Loucy (cell line): ENCODE results near the gene DROSHA.
"Not testable (repeated sequence)": the region's sequence is repeated elsewhere in the genome, so short reads cannot be mapped to it uniquely, and the experiment has no call there.

Experiments used
- H2AFZ ChIP-seq: fragments of 200-600 bp; sonication (generic); 2 replicates; pipeline ENCODE4 v1.6.0; 2016; ENCODE audit warnings: antibody characterized with exemption, mild to moderate bottlenecking, low read length, moderate library complexity
- H3F3A ChIP-seq: fragments of 200-600 bp; 2 replicates; pipeline ENCODE4 v1.6.0; 2016; ENCODE audit warnings: antibody characterized with exemption, low read depth, mild to moderate bottlenecking
- H3K27me3 ChIP-seq: fragments of 200-600 bp; sonication (generic); 2 replicates; pipeline ENCODE4 v1.6.1; 2014; ENCODE audit warnings: low read length, mild to moderate bottlenecking; ENCODE audit not compliant: insufficient read depth, poor library complexity, severe bottlenecking
- H3K36me3 ChIP-seq: fragments of 200-600 bp; sonication (generic); 2 replicates; pipeline ENCODE4 v1.6.1; 2016; ENCODE audit warnings: low read length; ENCODE audit not compliant: insufficient read depth
- H3K4me1 ChIP-seq: fragments of 200-600 bp; sonication (generic); 2 replicates; pipeline ENCODE4 v1.5.1; 2014; ENCODE audit warnings: low read length, mild to moderate bottlenecking; ENCODE audit not compliant: insufficient read depth, poor library complexity, severe bottlenecking
- H3K4me2 ChIP-seq: fragments of 200-600 bp; sonication (generic); 2 replicates; pipeline ENCODE4 v1.6.0; 2014; ENCODE audit warnings: antibody characterized with exemption, low read length, low read depth, mild to moderate bottlenecking; ENCODE audit not compliant: poor library complexity, severe bottlenecking
- H3K4me3 ChIP-seq: fragments of 200-600 bp; sonication (generic); 2 replicates; pipeline ENCODE4 v1.5.1; 2014; ENCODE audit warnings: low read length, mild to moderate bottlenecking, mixed read lengths; ENCODE audit not compliant: poor library complexity, severe bottlenecking
- H3K79me2 ChIP-seq: fragments of 200-600 bp; sonication (generic); 2 replicates; pipeline ENCODE4 v1.6.1; 2014; ENCODE audit warnings: low read length; ENCODE audit not compliant: insufficient read depth
- H3K9ac ChIP-seq: fragments of 200-600 bp; sonication (generic); 2 replicates; pipeline ENCODE4 v1.6.0; 2014; ENCODE audit warnings: mild to moderate bottlenecking, low read depth, low read length, moderate library complexity; ENCODE audit not compliant: poor library complexity, severe bottlenecking
- H3K9me2 ChIP-seq: fragments of 200-600 bp; sonication (generic); replicated peaks from 2 replicates; pipeline ENCODE4 v1.6.1; 2016; ENCODE audit warnings: low read depth, low read length, mixed read lengths
- H3K9me3 ChIP-seq: fragments of 200-600 bp; sonication (generic); 2 replicates; pipeline ENCODE4 v1.6.1; 2014; ENCODE audit warnings: mild to moderate bottlenecking, antibody characterized with exemption, low read length, low read depth; ENCODE audit not compliant: insufficient read depth
- H4K20me1 ChIP-seq: fragments of 200-600 bp; sonication (generic); 2 replicates; pipeline ENCODE4 v1.6.0; 2014; ENCODE audit warnings: antibody characterized with exemption, low read length, mild to moderate bottlenecking; ENCODE audit not compliant: insufficient read depth, poor library complexity, severe bottlenecking
- EZH2phosphoT487 ChIP-seq: fragments of 200-600 bp; IDR thresholded peaks from 2 replicates; pipeline ENCODE4 v1.6.1; 2018; ENCODE audit warnings: antibody characterized with exemption, mild to moderate bottlenecking, moderate library complexity, borderline replicate concordance
- TF ChIP-seq, protein P1 (sequence below): fragments of 200-600 bp; sonication (generic); conservative IDR thresholded peaks from 2 replicates; pipeline ENCODE4 v1.5.1; 2014; ENCODE audit warnings: mild to moderate bottlenecking, antibody characterized with exemption, low read length

The DROSHA gene

GRCh38 chr5:31364881-31365636 is 166.8 kb downstream of the DROSHA start:
- Histone ChIP-seq H2AFZ (no peak overlapping the region), H3K4me2 (no peak overlapping the region), H3K36me3 (no peaks in the 10 kb centered on the region), H3K4me1 (no peaks in the 10 kb centered on the region), H4K20me1 (no peaks in the 10 kb centered on the region), H3F3A (no peaks in the 10 kb centered on the region), H3K9me3 (no peaks in the 10 kb centered on the region), H3K9me2 (no peaks in the 10 kb centered on the region; the same call in 1 of the 2 replicates), H3K4me3 (no peak overlapping the region), H3K79me2 (no peaks in the 10 kb centered on the region), H3K9ac (no peak overlapping the region), H3K27me3 (no peaks in the 10 kb centered on the region)
- TF ChIP-seq EZH2phosphoT487 = no peak
- TF ChIP-seq, protein P1, sequence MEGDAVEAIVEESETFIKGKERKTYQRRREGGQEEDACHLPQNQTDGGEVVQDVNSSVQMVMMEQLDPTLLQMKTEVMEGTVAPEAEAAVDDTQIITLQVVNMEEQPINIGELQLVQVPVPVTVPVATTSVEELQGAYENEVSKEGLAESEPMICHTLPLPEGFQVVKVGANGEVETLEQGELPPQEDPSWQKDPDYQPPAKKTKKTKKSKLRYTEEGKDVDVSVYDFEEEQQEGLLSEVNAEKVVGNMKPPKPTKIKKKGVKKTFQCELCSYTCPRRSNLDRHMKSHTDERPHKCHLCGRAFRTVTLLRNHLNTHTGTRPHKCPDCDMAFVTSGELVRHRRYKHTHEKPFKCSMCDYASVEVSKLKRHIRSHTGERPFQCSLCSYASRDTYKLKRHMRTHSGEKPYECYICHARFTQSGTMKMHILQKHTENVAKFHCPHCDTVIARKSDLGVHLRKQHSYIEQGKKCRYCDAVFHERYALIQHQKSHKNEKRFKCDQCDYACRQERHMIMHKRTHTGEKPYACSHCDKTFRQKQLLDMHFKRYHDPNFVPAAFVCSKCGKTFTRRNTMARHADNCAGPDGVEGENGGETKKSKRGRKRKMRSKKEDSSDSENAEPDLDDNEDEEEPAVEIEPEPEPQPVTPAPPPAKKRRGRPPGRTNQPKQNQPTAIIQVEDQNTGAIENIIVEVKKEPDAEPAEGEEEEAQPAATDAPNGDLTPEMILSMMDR = no peak

- Histone ChIP-seq H3K9me3 (no peaks in the 10 kb centered on the region), H3F3A (no peaks in the 10 kb centered on the region), H3K36me3 (no peaks in the 10 kb centered on the region), H3K9ac (no peak overlapping the region), H3K79me2 (no peaks in the 10 kb centered on the region), H2AFZ (no peak overlapping the region), H3K9me2 (no peaks in the 10 kb centered on the region; the same call in 1 of the 2 replicates), H3K4me2 (no peak overlapping the region), H3K27me3 (no peaks in the 10 kb centered on the region), H3K4me3 (no peak overlapping the region), H4K20me1 (no peaks in the 10 kb centered on the region), H3K4me1 (no peaks in the 10 kb centered on the region)
- TF ChIP-seq EZH2phosphoT487 = no peak
- TF ChIP-seq, protein P1 = no peak
These were observed 168.8 kb downstream of the DROSHA start for GRCh38 chr5:31362931-31363568.

DNA sequence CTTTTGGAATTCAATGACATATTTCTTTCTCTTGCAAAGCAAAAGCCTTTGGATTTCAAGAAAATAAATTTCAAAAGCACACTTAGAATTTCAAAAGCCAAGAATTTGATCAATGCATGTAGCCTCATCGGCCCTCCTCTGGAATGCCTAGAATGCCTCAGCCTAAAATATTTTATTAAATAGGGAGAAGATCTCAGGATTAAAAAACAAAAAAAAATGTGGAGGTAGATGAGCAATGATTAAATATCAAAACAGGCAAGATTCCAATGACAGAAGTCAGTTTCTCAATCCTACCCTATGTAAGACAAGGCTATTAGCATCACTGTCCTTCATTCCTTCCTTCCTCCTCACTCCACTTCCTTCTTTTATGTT is 169.4 kb downstream of the DROSHA start:
- H3K4me1 ChIP-seq = no peaks in the 10 kb centered on the region
- no peak overlapping the region for H3K4me3 ChIP-seq
- H3K27me3 ChIP-seq = no peaks in the 10 kb centered on the region
- H2AFZ ChIP-seq = no peak overlapping the region
- H3K9ac ChIP-seq = no peak overlapping the region
- no peaks in the 10 kb centered on the region for H3K79me2 ChIP-seq
- H3K9me3 ChIP-seq = no peaks in the 10 kb centered on the region
- H3K36me3 ChIP-seq = no peaks in the 10 kb centered on the region
- no peaks in the 10 kb centered on the region for H4K20me1 ChIP-seq
- no peak for TF ChIP-seq EZH2phosphoT487
- TF ChIP-seq, protein P1 = no peak
- H3K4me2 ChIP-seq = no peak overlapping the region
- H3K9me2 ChIP-seq = no peaks in the 10 kb centered on the region
- H3F3A ChIP-seq = no peaks in the 10 kb centered on the region

- not testable (repeated sequence) for H3K36me3 ChIP-seq, H4K20me1 ChIP-seq, H3K79me2 ChIP-seq, H3K4me3 ChIP-seq, H3F3A ChIP-seq, H2AFZ ChIP-seq, H3K9me3 ChIP-seq, H3K4me1 ChIP-seq, H3K9ac ChIP-seq, H3K27me3 ChIP-seq, H3K4me2 ChIP-seq, H3K9me2 ChIP-seq
These were observed 170.0 kb downstream of the DROSHA start for GRCh38 chr5:31361704-31362528.
